WI38 (cell line): ENCODE data around the gene BST1.

ENCODE experiments used
- H3K4me3 ChIP-seq: 2 replicates; pipeline ENCODE4 v1.5.1; 2011; ENCODE audit warnings: low read depth, mild to moderate bottlenecking, control low read depth, low read length
- TF ChIP-seq, protein P1 (sequence below): IDR thresholded peaks from 2 replicates; pipeline ENCODE4 v1.5.1; 2012; ENCODE audit warnings: low read depth, mild to moderate bottlenecking, control low read depth, low read length

The BST1 gene, protein sequence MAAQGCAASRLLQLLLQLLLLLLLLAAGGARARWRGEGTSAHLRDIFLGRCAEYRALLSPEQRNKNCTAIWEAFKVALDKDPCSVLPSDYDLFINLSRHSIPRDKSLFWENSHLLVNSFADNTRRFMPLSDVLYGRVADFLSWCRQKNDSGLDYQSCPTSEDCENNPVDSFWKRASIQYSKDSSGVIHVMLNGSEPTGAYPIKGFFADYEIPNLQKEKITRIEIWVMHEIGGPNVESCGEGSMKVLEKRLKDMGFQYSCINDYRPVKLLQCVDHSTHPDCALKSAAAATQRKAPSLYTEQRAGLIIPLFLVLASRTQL

DNA sequence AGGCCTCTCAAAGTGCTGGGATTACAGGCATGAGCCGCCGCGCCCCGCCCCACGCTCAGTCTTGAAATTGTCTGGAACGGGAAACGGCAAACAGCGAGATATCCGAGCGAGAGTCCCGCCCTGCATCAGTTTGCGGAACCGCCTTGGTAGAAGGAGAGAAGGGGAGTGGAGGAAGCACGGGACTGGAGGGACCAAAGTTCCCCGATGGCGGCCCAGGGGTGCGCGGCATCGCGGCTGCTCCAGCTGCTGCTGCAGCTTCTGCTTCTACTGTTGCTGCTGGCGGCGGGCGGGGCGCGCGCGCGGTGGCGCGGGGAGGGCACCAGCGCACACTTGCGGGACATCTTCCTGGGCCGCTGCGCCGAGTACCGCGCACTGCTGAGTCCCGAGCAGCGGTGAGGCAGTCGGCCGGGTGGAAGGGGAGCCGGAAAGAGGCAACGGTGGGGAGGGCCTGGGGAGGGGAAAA is at the start of gene BST1:
Gene BST1 (plus strand): TSS at position 125 of the 463 bp plus-strand sequence. CDS start 80 bp downstream, at position 205.
- TF ChIP-seq, protein P1, sequence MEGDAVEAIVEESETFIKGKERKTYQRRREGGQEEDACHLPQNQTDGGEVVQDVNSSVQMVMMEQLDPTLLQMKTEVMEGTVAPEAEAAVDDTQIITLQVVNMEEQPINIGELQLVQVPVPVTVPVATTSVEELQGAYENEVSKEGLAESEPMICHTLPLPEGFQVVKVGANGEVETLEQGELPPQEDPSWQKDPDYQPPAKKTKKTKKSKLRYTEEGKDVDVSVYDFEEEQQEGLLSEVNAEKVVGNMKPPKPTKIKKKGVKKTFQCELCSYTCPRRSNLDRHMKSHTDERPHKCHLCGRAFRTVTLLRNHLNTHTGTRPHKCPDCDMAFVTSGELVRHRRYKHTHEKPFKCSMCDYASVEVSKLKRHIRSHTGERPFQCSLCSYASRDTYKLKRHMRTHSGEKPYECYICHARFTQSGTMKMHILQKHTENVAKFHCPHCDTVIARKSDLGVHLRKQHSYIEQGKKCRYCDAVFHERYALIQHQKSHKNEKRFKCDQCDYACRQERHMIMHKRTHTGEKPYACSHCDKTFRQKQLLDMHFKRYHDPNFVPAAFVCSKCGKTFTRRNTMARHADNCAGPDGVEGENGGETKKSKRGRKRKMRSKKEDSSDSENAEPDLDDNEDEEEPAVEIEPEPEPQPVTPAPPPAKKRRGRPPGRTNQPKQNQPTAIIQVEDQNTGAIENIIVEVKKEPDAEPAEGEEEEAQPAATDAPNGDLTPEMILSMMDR: no peak
- peak within 1 kb of the TSS; percentile 51 for H3K4me3 ChIP-seq

DNA sequence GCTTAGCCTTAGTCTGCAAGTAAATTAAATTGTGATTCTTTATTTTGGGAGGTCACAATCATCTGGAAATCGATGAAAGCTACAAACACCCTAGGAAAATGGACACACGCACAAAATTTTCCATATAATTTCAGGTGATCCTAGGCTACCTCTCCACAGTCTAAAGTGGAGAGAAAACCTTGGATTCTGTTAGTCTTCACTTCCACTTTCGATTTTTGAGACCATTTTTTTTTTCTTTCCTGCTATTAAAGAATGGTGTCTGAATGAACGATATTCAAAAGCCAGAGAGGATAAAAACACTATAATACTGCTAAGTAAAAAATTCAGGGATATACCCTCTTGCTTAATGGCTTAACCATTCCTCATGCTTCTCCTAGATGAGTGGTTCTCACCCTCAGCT is 49.4 kb upstream of the BST1 start:
- TF ChIP-seq, protein P1: no peak

DNA sequence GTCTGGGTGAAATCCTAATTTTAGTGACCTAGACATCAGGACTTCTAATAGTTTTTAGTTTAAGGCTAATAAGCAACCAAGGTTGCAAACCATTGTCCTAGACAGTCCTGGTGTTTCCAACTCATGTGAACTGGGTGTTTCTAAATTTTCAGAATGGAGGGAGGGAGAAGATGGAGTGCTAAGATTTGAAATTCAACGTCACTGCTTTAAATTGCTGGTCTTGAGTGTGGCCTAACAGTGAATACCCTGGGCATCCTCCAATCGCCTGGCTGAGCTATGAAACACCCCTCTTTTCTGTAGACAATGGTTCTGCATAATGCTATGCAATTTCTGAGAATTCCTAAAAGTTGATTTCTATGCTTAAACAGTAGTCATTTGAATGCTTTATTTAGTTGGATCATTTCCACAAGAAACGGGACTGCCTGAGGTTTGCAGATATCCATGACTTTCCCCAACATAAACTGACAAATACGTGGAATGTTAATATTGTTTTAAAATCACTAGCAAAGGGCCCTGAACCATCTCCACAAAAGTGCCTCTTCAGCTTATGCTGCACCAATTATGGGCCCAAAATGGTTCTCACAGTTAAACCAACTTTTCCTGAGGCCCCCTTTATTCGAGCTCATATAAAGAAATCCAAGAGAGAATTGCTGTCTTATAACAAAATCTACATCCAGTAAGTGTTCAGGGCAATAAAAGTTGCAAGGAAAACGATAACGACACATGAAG is 48.8 kb upstream of the BST1 start:
- TF ChIP-seq, protein P1: no peak

More for the DNA sequence above, 49.4 kb upstream of the BST1 start:
- H3K4me3 ChIP-seq: peak overlapping the region; percentile 86

GRCh38 chr4:15654593-15655222 is 48.2 kb upstream of the BST1 start:
- peak overlapping the region; percentile 86 for H3K4me3 ChIP-seq
- TF ChIP-seq, protein P1: no peak

More for the DNA sequence above, 48.8 kb upstream of the BST1 start:
- peak overlapping the region; percentile 86 for H3K4me3 ChIP-seq

GRCh38 chr4:15655223-15656037 is 47.4 kb upstream of the BST1 start, which contains the start of gene FBXL5:
TSS of gene FBXL5 (minus strand) at chr4:15655357. CDS start at chr4:15655287, 70 bp downstream.
- TF ChIP-seq, protein P1: no peak
- peak within 1 kb of the TSS; percentile 86 for H3K4me3 ChIP-seq

- TF ChIP-seq, protein P1: no peak
- H3K4me3 ChIP-seq: peak overlapping the region; percentile 54
Observed at GRCh38 chr4:15656038-15656470, 46.8 kb upstream of the BST1 start.
